Natural killer cell (primary cell): ENCODE results near the gene MYH11. TPM values are rescaled to one million over a fixed set of nuclear protein-coding genes. Genes with fewer than 3 reads are reported as not detected.
A peak's percentile ranks its signal among the peaks of the same experiment; 100 is the strongest.

Experiments used
- ATAC-seq, 3 donors: fragments of 150-1000 bp in 2 of 3; fragments of 200-7000 bp in 1 of 3; cut with Tn5 transposase; 1 replicate in 1 of 3; 2 replicates in 2 of 3; pipeline ENCODE4 v1.10.0; 2021; ENCODE audit warnings: mild to moderate bottlenecking in 2 of 3, moderate library complexity in 2 of 3
- DNase-seq, 2 donors: peaks; one replicate each; pipeline versions ENCODE4 v3.0.0 to v3.0.0-alpha.2; 2013 to 2021; ENCODE audit warnings: mixed read lengths in 1 of 2
- H3K27ac ChIP-seq: one replicate; pipeline ENCODE4 v1.5.1; 2013; ENCODE audit warnings: mild to moderate bottlenecking, low read length
- H3K27me3 ChIP-seq: one replicate; pipeline ENCODE4 v1.6.1; 2013; ENCODE audit warnings: low read length; ENCODE audit not compliant: control insufficient read depth, insufficient read depth
- H3K36me3 ChIP-seq: one replicate; pipeline ENCODE4 v1.6.1; 2013; ENCODE audit warnings: low read length; ENCODE audit not compliant: control insufficient read depth, insufficient read depth
- H3K4me1 ChIP-seq: one replicate; pipeline ENCODE4 v1.6.1; 2013; ENCODE audit warnings: low read length; ENCODE audit not compliant: control insufficient read depth, insufficient read depth
- H3K4me3 ChIP-seq: one replicate; pipeline ENCODE4 v1.5.1; 2013; ENCODE audit warnings: low read length
- H3K9me3 ChIP-seq: one replicate; pipeline ENCODE4 v1.6.1; 2013; ENCODE audit warnings: low read length; ENCODE audit not compliant: control insufficient read depth, insufficient read depth
- H3K27ac Mint-ChIP-seq, 2 donors: one replicate each; pipeline ENCODE4 v1.8.0; 2022; ENCODE audit warnings: mild to moderate bottlenecking in 2 of 2, mixed read lengths in 2 of 2, moderate library complexity in 1 of 2
- H3K27me3 Mint-ChIP-seq, 2 donors: one replicate each; pipeline ENCODE4 v1.8.0; 2022; ENCODE audit warnings: low read depth in 2 of 2, mixed read lengths in 2 of 2
- H3K36me3 Mint-ChIP-seq: one replicate; pipeline ENCODE4 v1.8.0; 2022; ENCODE audit warnings: mixed read lengths
- H3K4me1 Mint-ChIP-seq, 2 donors: one replicate each; pipeline ENCODE4 v1.8.0; 2022; ENCODE audit warnings: mixed read lengths in 2 of 2
- H3K4me3 Mint-ChIP-seq: one replicate; pipeline ENCODE4 v1.8.0; 2022; ENCODE audit warnings: mild to moderate bottlenecking, moderate library complexity, mixed read lengths
- H3K9me3 Mint-ChIP-seq, 2 donors: one replicate each; pipeline ENCODE4 v1.8.0; 2022; ENCODE audit warnings: mixed read lengths in 2 of 2
- WGBS: methylation state at CpG from one replicate; pipeline ENCODE4 v1.1.7; 2013; ENCODE audit warnings: missing lambda C conversion rate; ENCODE audit not compliant: insufficient coverage; 5-methylcytosine and 5-hydroxymethylcytosine counted together
- intact Hi-C: fragments of 100-400 bp; cut with micrococcal nuclease; formaldehyde crosslinking; loops from one replicate; pipeline ENCODE4 v1.14.2; 2022
- total RNA-seq, 4 donors: library from RNA; stranded (reverse); fragments of 120-200 nt in 1 of 4; gene quantifications; one replicate each; pipeline versions ENCODE4 v1.2.3 to v1.2.4, GENCODE V29; 2013 to 2022
- TF ChIP-seq, protein P1 (sequence below): fragments of 200-600 bp; IDR thresholded peaks from one replicate; pipeline ENCODE4 v1.8.0; 2022; ENCODE audit warnings: antibody characterized with exemption

The MYH11 gene
- total RNA-seq, 3 donors from 2014 or later (not counting 1 experiment from before 2014, with no cell fraction given) = 0.30 TPM; not detected in 2

DNA sequence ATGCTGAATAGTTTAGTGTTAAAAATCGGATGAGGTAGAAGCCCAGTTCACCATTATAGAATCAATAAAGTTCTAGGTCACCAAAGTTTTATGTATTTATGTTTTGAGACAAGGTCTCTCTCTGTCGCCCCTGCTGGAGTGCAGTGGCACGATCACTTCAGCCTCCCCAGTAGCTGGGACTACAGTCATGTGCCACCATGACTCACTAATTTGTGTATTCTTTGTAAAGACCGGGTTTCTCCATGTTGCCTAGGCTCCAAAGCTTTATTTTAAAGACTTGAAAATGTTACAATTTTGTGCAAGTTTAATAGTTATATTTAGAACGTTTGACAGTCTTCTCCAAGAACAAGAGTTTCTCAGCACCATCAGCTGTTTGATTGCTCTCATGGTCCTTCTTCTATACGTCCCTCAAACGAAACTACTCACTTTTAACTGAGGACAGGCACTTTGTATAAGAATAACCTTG lies 174.7 kb downstream of the MYH11 start:
- H3K27ac Mint-ChIP-seq = peak overlapping the region; percentile 58 to 69
- DNase-seq = peak; percentile 32 to 65
- H3K27ac ChIP-seq = no peak overlapping the region

DNA sequence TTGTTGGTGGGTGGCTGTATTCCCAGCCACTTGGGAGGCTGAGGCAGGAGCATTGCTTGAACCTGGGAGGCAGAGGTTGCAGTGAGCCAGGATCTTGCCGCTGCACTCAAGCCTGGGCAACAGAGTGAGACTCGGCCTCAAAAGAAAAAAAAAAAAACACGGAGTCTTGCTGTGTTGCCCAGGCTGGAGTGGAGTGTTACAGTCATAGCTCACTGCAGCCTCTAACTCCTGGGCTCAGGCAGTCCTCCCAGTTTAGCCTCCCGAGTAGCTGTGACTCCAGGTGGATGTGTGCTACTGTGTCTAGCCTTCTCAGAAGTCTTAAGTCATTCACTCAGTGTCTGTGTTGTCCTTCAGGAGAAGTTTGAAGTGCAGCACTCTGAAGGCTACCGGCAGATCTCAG lies 179.4 kb downstream of the MYH11 start:
- Mint-ChIP-seq H3K9me3 (no peaks in the 10 kb centered on the region), H3K27ac (peak overlapping the region in 1 of 2 donors; percentile 68), H3K36me3 (peaks cover 7% of the 10 kb centered on the region), H3K4me1 (peaks cover 36 to 52% of the 10 kb centered on the region in 2 donors), H3K27me3 (no peaks in the 10 kb centered on the region), H3K4me3 (no peak overlapping the region)
- TF ChIP-seq, protein P1, sequence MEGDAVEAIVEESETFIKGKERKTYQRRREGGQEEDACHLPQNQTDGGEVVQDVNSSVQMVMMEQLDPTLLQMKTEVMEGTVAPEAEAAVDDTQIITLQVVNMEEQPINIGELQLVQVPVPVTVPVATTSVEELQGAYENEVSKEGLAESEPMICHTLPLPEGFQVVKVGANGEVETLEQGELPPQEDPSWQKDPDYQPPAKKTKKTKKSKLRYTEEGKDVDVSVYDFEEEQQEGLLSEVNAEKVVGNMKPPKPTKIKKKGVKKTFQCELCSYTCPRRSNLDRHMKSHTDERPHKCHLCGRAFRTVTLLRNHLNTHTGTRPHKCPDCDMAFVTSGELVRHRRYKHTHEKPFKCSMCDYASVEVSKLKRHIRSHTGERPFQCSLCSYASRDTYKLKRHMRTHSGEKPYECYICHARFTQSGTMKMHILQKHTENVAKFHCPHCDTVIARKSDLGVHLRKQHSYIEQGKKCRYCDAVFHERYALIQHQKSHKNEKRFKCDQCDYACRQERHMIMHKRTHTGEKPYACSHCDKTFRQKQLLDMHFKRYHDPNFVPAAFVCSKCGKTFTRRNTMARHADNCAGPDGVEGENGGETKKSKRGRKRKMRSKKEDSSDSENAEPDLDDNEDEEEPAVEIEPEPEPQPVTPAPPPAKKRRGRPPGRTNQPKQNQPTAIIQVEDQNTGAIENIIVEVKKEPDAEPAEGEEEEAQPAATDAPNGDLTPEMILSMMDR = no peak
- intact Hi-C loops = no loop called here
- ATAC-seq = no peak
- Histone ChIP-seq H3K9me3 (no peaks in the 10 kb centered on the region), H3K27me3 (no peaks in the 10 kb centered on the region), H3K4me1 (peaks cover 23% of the 10 kb centered on the region), H3K4me3 (no peak overlapping the region), H3K27ac (no peak overlapping the region), H3K36me3 (peaks cover 39% of the 10 kb centered on the region)
- DNase-seq = no peak
- WGBS = 99% methylated on average over 5 of the region's 5 CpGs

More for the DNA sequence above, 174.7 kb downstream of the MYH11 start:
- intact Hi-C loops = loop anchor here (5.0 kb wide), 1 partner anchor 40 kb away; the partner anchor contains the start of gene MARF1
- no peaks in the 10 kb centered on the region for H3K27me3 Mint-ChIP-seq
- no peaks in the 10 kb centered on the region for H3K27me3 ChIP-seq
- peak; percentile 63 to 97 (median 78) for ATAC-seq
- no peak overlapping the region for H3K4me3 Mint-ChIP-seq
- peaks cover 7% of the 10 kb centered on the region for H3K36me3 Mint-ChIP-seq
- peaks cover 62% of the 10 kb centered on the region for H3K36me3 ChIP-seq
- H3K9me3 ChIP-seq = no peaks in the 10 kb centered on the region
- 71% methylated on average over 7 of the region's 7 CpGs for WGBS
- H3K4me3 ChIP-seq = no peak overlapping the region
- H3K4me1 Mint-ChIP-seq = peaks cover 5 to 12% of the 10 kb centered on the region in 2 donors
- no peaks in the 10 kb centered on the region for H3K9me3 Mint-ChIP-seq
- TF ChIP-seq, protein P1 = peak; percentile 49
- H3K4me1 ChIP-seq = no peaks in the 10 kb centered on the region

DNA sequence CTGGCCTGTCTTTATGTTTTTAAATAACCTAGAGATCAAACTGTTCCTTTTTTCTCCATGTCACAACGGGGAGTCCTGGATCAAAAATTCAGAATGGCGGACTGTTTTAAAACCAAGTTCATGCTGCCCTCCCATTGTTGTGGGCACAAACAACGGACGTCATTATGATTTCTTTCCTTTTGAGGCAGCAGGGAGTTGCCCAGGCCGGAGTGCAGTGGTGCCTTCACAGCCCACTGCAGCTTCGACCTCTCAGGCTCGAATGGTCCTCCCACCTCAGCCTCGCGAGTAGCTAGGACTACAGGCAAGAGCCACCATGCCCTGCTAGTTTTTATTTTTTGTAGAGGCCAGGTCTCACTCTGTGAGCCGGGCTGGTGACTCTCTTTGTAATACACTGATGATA lies 180.3 kb downstream of the MYH11 start:
- H3K27ac ChIP-seq = no peak overlapping the region
- intact Hi-C loops = no loop called here
- no peaks in the 10 kb centered on the region for H3K27me3 ChIP-seq
- TF ChIP-seq, protein P1 = no peak
- peak overlapping the region; percentile 79 to 97 for H3K27ac Mint-ChIP-seq
- H3K4me3 ChIP-seq = no peak overlapping the region
- no peak overlapping the region for H3K4me3 Mint-ChIP-seq
- peaks cover 44 to 59% of the 10 kb centered on the region in 2 donors for H3K4me1 Mint-ChIP-seq
- H3K9me3 ChIP-seq = no peaks in the 10 kb centered on the region
- H3K4me1 ChIP-seq = peaks cover 31% of the 10 kb centered on the region
- 89% methylated on average over 10 of the region's 10 CpGs for WGBS
- no peaks in the 10 kb centered on the region for H3K27me3 Mint-ChIP-seq
- peaks cover 36% of the 10 kb centered on the region for H3K36me3 ChIP-seq
- ATAC-seq = no peak
- no peaks in the 10 kb centered on the region for H3K9me3 Mint-ChIP-seq
- DNase-seq = no peak
- H3K36me3 Mint-ChIP-seq = peaks cover 7% of the 10 kb centered on the region

DNA sequence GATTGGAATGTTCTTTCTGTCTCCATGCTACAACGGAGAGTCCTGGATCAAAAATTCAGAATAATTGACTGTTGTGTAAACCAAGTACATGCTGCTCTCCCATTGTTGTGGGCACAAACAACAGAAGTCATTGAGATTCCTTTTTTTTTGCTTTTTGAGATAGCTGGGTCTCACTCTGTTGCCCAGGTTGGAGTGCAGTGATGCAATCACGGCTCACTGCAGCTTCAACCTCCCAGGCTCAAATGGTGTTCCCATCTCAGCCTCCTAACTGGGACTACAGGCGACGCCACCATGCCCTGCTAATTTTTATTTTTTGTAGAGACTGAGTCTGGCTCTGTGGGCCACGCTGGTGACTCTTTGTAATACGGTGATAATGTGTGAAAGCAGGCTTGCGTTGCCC lies 182.3 kb downstream of the MYH11 start:
- no peak overlapping the region for H3K4me3 ChIP-seq
- no peaks in the 10 kb centered on the region for H3K9me3 ChIP-seq
- ATAC-seq = no peak
- peak overlapping the region; percentile 95 to 97 for H3K27ac Mint-ChIP-seq
- intact Hi-C loops = no loop called here
- H3K4me3 Mint-ChIP-seq = peak overlapping the region; percentile 21
- H3K4me1 ChIP-seq = peaks cover 31% of the 10 kb centered on the region
- DNase-seq = no peak
- H3K36me3 ChIP-seq = peaks cover 37% of the 10 kb centered on the region
- H3K27me3 Mint-ChIP-seq = no peaks in the 10 kb centered on the region
- peaks cover 46 to 52% of the 10 kb centered on the region in 2 donors for H3K4me1 Mint-ChIP-seq
- TF ChIP-seq, protein P1 = no peak
- WGBS = 98% methylated on average over 7 of the region's 7 CpGs
- H3K9me3 Mint-ChIP-seq = no peaks in the 10 kb centered on the region
- H3K27ac ChIP-seq = no peak overlapping the region
- peaks cover 7% of the 10 kb centered on the region for H3K36me3 Mint-ChIP-seq
- H3K27me3 ChIP-seq = no peaks in the 10 kb centered on the region
